A673 (cell line): ENCODE results near the gene MRPS12. TPM values are rescaled to one million over a fixed set of nuclear protein-coding genes. Genes with fewer than 3 reads are reported as not detected.

Experiments
- BruUV-seq: library from RNA; stranded (reverse); fragments of 400-500 nt; replicated peaks from 2 replicates; lab custom pipeline; 2021; lab: Mats Ljungman, UMichigan
- CTCF ChIA-PET: fragments of 300-600 bp; sonication (Branson Sonifier 250); formaldehyde crosslinking; loops from one replicate; lab custom pipeline; 2022; ENCODE audit warnings: antibody characterized with exemption; lab: Charles Lee
- POLR2A ChIA-PET: fragments of 300-600 bp; sonication (Branson Sonifier 250); formaldehyde crosslinking; loops from one replicate; lab custom pipeline; 2022; ENCODE audit warnings: antibody characterized with exemption; ENCODE audit not compliant: low non-redundant PET; lab: Charles Lee
- DNase-seq: peaks from one replicate; pipeline ENCODE4 v3.0.0-alpha.2; 2015; ENCODE audit warnings: low spot score
- H3K27ac ChIP-seq: fragments of 200-600 bp; sonication (generic); 2 replicates; pipeline ENCODE4 v1.5.1; 2016; ENCODE audit warnings: mixed run types, low read depth, mild to moderate bottlenecking, mixed read lengths, antibody characterized with exemption, low read length; ENCODE audit not compliant: poor library complexity, severe bottlenecking
- H3K27me3 ChIP-seq: fragments of 200-600 bp; sonication (generic); replicated peaks from 2 replicates; pipeline ENCODE4 v1.6.1; 2017; ENCODE audit warnings: mixed run types, low read depth, mild to moderate bottlenecking, mixed read lengths, antibody characterized with exemption, low read length; ENCODE audit not compliant: insufficient read depth, poor library complexity
- H3K36me3 ChIP-seq: fragments of 200-600 bp; sonication (generic); 2 replicates; pipeline ENCODE4 v1.6.1; 2016; ENCODE audit warnings: mixed run types, mild to moderate bottlenecking, mixed read lengths, antibody characterized with exemption, low read length; ENCODE audit not compliant: insufficient read depth, poor library complexity, severe bottlenecking
- H3K4me1 ChIP-seq: fragments of 200-600 bp; sonication (generic); 2 replicates; pipeline ENCODE4 v1.6.1; 2017; ENCODE audit warnings: mixed run types, mild to moderate bottlenecking, mixed read lengths, antibody characterized with exemption, low read length; ENCODE audit not compliant: insufficient read depth, poor library complexity, severe bottlenecking
- H3K4me3 ChIP-seq: fragments of 200-600 bp; sonication (generic); 2 replicates; pipeline ENCODE4 v1.5.1; 2016; ENCODE audit warnings: low read depth, mixed run types, mild to moderate bottlenecking, mixed read lengths, low read length; ENCODE audit not compliant: poor library complexity, severe bottlenecking
- H3K9me3 ChIP-seq: fragments of 200-600 bp; sonication (generic); 2 replicates; pipeline ENCODE4 v1.6.1; 2016; ENCODE audit warnings: mixed run types, low read depth, mild to moderate bottlenecking, mixed read lengths, antibody characterized with exemption, low read length; ENCODE audit not compliant: poor library complexity, severe bottlenecking
- EZH2 ChIP-seq: fragments of 200-600 bp; sonication (generic); IDR thresholded peaks from 2 replicates; pipeline ENCODE4 v1.6.1; 2017; ENCODE audit warnings: borderline replicate concordance, low read depth, mild to moderate bottlenecking, mixed read lengths, antibody characterized with exemption, low read length; ENCODE audit not compliant: poor library complexity, severe bottlenecking
- intact Hi-C: fragments of 100-400 bp; cut with micrococcal nuclease; formaldehyde crosslinking; loops from one replicate; pipeline ENCODE4 v1.10.0; 2022; ENCODE audit not compliant: unreplicated experiment
- total RNA-seq: library from RNA; stranded (reverse); gene quantifications from 2 replicates; pipeline ENCODE4 v1.2.3, GENCODE V29; 2021
- TF ChIP-seq, protein P1 (sequence below): fragments of 300-800, 200-600 bp; sonication (generic); conservative IDR thresholded peaks from 2 replicates; pipeline ENCODE4 v1.5.1; 2017; ENCODE audit warnings: low read depth, mild to moderate bottlenecking, antibody characterized with exemption, low read length, moderate library complexity, mixed read lengths

The MRPS12 gene
- total RNA-seq, 1 experiment from 2014 or later = 81.9 TPM

GRCh38 chr19:38979812-38980211 is 49.1 kb downstream of the MRPS12 start:
- ChIA-PET POLR2A (no interaction called here), CTCF (no interaction called here)
- H3K36me3 ChIP-seq = no peaks in the 10 kb centered on the region
- H3K27ac ChIP-seq = no peak overlapping the region
- H3K9me3 ChIP-seq = no peaks in the 10 kb centered on the region
- TF ChIP-seq, protein P1, sequence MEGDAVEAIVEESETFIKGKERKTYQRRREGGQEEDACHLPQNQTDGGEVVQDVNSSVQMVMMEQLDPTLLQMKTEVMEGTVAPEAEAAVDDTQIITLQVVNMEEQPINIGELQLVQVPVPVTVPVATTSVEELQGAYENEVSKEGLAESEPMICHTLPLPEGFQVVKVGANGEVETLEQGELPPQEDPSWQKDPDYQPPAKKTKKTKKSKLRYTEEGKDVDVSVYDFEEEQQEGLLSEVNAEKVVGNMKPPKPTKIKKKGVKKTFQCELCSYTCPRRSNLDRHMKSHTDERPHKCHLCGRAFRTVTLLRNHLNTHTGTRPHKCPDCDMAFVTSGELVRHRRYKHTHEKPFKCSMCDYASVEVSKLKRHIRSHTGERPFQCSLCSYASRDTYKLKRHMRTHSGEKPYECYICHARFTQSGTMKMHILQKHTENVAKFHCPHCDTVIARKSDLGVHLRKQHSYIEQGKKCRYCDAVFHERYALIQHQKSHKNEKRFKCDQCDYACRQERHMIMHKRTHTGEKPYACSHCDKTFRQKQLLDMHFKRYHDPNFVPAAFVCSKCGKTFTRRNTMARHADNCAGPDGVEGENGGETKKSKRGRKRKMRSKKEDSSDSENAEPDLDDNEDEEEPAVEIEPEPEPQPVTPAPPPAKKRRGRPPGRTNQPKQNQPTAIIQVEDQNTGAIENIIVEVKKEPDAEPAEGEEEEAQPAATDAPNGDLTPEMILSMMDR = no peak
- no peak for TF ChIP-seq EZH2
- no peaks in the 10 kb centered on the region for H3K27me3 ChIP-seq
- peaks cover 8% of the 10 kb centered on the region for H3K4me1 ChIP-seq
- intact Hi-C loops = loop anchor here (10.0 kb wide), 1 partner anchor 135 kb away; no protein-coding TSS in a partner anchor
- DNase-seq = no peak
- H3K4me3 ChIP-seq = no peak overlapping the region
- no TSS peak for BruUV-seq

DNA sequence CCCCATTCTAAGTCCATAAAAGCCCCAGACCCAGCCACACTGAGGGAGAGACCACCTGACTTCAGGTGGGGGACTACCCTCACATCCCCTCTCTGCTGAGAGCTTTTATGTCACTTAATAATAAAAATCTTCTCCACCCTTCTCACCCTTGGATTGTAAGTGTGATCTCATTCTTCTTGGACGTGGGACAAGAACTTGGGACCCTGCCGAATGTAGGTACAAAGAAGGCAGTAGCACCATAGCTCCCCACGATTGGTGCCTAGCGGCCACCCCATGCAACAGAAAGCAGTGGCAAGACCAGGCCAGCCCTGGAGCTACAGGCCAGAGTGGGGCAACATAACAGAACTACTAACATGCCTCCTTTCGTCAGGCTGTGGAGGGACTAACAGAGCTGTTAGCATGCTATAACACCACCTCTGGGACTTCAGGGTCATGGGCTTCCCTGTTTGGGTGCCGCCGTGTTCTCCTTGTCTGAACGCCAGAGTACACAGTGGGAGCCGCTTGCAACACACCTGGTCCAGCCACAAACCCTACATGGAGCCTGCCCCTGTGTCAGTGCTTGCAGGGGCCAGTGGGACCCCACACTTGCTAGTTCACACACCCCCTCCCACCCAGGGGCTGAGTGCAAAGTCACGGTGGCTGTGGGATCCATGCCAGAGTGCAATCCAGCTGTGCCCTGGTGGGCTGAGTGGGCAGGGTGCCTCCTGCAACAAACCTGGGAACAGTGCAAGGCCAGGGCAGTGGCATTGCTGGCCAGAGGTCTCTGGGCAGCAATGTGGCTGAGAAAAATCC is 50.0 kb downstream of the MRPS12 start:
- no peak for TF ChIP-seq EZH2
- TF ChIP-seq, protein P1 = no peak
- no peaks in the 10 kb centered on the region for H3K27me3 ChIP-seq
- ChIA-PET POLR2A (no interaction called here), CTCF (no interaction called here)
- H3K9me3 ChIP-seq = no peaks in the 10 kb centered on the region
- no peaks in the 10 kb centered on the region for H3K36me3 ChIP-seq
- BruUV-seq = no TSS peak
- DNase-seq = no peak
- intact Hi-C loops = no loop called here
- peaks cover 8% of the 10 kb centered on the region for H3K4me1 ChIP-seq
- no peak overlapping the region for H3K4me3 ChIP-seq
- H3K27ac ChIP-seq = no peak overlapping the region

Other genes with a start within 250 kb of the MRPS12 start
- gene CAPN12, start 186.5 kb upstream of the MRPS12 start, total RNA-seq = 0.69 and 0.96 TPM in 2 replicates
- gene LGALS7, start 157.4 kb upstream of the MRPS12 start, total RNA-seq = not detected in 2 replicates
- not detected in 2 replicates for gene LGALS7B, start 141.7 kb upstream of the MRPS12 start, total RNA-seq
- 0.32 and 0.81 TPM in 2 replicates for gene LGALS4, start 118.0 kb upstream of the MRPS12 start, total RNA-seq
- gene ECH1, start 99.2 kb upstream of the MRPS12 start, total RNA-seq = 83.1 and 102 TPM in 2 replicates
- 642 and 647 TPM in 2 replicates for gene HNRNPL, start 81.0 kb upstream of the MRPS12 start, total RNA-seq
- gene RINL, start 52.7 kb upstream of the MRPS12 start, total RNA-seq = 5.7 and 7.4 TPM in 2 replicates
- 30.0 and 32.2 TPM in 2 replicates for gene SIRT2, start 31.3 kb upstream of the MRPS12 start, total RNA-seq
- 42.4 and 51.9 TPM in 2 replicates for gene NFKBIB, start 31.0 kb upstream of the MRPS12 start, total RNA-seq
- 0.67 and 1.2 TPM in 2 replicates for gene CCER2, start 18.8 kb upstream of the MRPS12 start, total RNA-seq
- 56.3 and 58.6 TPM in 2 replicates for gene SARS2, start 181 bp upstream of the MRPS12 start, total RNA-seq
- 26.0 and 29.9 TPM in 2 replicates for gene FBXO17, start 44.8 kb downstream of the MRPS12 start, total RNA-seq
- gene FBXO27, start 101.6 kb downstream of the MRPS12 start, total RNA-seq = 0.33 and 0.45 TPM in 2 replicates
- not detected in 2 replicates for gene ACP7, start 153.4 kb downstream of the MRPS12 start, total RNA-seq
- 55.2 and 59.0 TPM in 2 replicates for gene PAK4, start 194.8 kb downstream of the MRPS12 start, total RNA-seq